Skeletal muscle tissue (tissue), 4 donors: ENCODE results near the gene CHST3. TPM values are rescaled to one million over a fixed set of nuclear protein-coding genes. Genes with fewer than 3 reads are reported as not detected.
"Not testable (repeated sequence)": the region's sequence is repeated elsewhere in the genome, so short reads cannot be mapped to it uniquely, and the experiment has no call there.

Experiments
- H3K27ac ChIP-seq: one replicate; pipeline ENCODE4 v1.7.0; 2013; ENCODE audit warnings: mild to moderate bottlenecking, low read depth, low read length, inconsistent platforms
- H3K27me3 ChIP-seq, 3 donors: one replicate each; pipeline ENCODE4 v1.7.0; 2013; ENCODE audit warnings: low read length in 3 of 3; ENCODE audit not compliant: control insufficient read depth in 3 of 3, insufficient read depth in 3 of 3
- H3K36me3 ChIP-seq, 3 donors: one replicate each; pipeline ENCODE4 v1.7.0; 2013; ENCODE audit warnings: low read length in 3 of 3; ENCODE audit not compliant: control insufficient read depth in 3 of 3, insufficient read depth in 3 of 3
- H3K4me1 ChIP-seq, 3 donors: one replicate each; pipeline ENCODE4 v1.7.0; 2013; ENCODE audit warnings: low read length in 3 of 3, mild to moderate bottlenecking in 3 of 3; ENCODE audit not compliant: control insufficient read depth in 3 of 3, insufficient read depth in 3 of 3
- H3K4me3 ChIP-seq, 3 donors: one replicate each; pipeline ENCODE4 v1.7.0; 2013; ENCODE audit warnings: low read length in 3 of 3
- H3K9ac ChIP-seq, 3 donors: one replicate each; pipeline ENCODE4 v1.7.0; 2013; ENCODE audit warnings: low read length in 3 of 3, mild to moderate bottlenecking in 3 of 3, moderate library complexity in 2 of 3, low read depth in 1 of 3
- H3K9me3 ChIP-seq, 3 donors: one replicate each; pipeline ENCODE4 v1.7.0; 2013; ENCODE audit warnings: low read length in 3 of 3; ENCODE audit not compliant: control insufficient read depth in 3 of 3
- total RNA-seq: library from RNA; depleted of rRNA; stranded (reverse); fragments of >200 nt; gene quantifications from one replicate; pipeline ENCODE4 v1.2.3, GENCODE V29; 2014
- donor health status: Osteomylitis.

The CHST3 gene
- total RNA-seq, 1 donor from 2014 or later, result 15.7 TPM

DNA sequence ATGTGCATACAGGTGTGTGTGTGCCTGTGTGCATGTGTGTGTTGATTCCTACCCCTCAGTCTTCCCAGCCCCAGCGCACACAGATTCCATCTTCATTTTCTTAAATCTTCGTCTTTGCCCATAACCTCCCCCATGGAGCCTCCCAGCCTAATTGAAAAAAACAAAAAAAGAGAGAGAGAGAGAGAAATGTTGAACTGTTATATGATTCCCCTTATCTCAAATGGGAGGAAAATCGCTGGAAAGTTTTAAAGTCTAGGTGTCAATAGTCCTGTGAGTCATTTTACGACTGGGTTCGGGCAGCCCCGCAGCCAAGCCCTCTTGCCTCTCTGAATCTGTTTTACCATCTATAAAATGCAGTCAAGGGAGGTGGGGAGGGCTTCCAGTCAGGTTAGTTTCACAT, 63.3 kb downstream of the CHST3 start:
- Histone ChIP-seq H3K27me3 (no peaks in the 10 kb centered on the region), H3K4me1 (peaks cover 0 to 12% (median 9%) of the 10 kb centered on the region in 3 donors), H3K9ac (no peak overlapping the region), H3K9me3 (no peaks in the 10 kb centered on the region), H3K27ac (no peak overlapping the region), H3K4me3 (no peak overlapping the region), H3K36me3 (no peaks in the 10 kb centered on the region)

DNA sequence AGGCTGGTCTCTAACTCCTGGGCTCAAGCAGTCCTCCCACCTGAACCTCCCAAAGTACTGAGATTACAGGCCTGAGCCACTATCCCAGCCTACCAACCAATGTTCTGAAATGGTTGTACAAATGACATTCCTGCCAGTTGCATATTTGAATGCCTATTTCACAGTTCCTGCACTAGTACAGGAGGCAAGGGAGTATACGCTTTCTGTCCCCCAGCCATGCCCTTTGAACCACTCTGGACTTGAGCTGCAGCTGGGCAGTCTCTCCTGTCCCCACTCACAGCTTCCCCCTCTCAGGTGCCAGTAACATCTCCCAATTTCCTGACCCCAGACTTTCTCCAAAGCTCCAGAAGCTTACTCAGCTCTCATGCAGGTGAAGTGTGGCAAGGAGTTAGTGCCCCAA, 65.2 kb downstream of the CHST3 start:
- Histone ChIP-seq H3K4me1 (peaks cover 6 to 22% (median 12%) of the 10 kb centered on the region in 3 donors), H3K4me3 (no peak overlapping the region), H3K27me3 (no peaks in the 10 kb centered on the region), H3K9ac (no peak overlapping the region), H3K27ac (no peak overlapping the region), H3K9me3 (no peaks in the 10 kb centered on the region), H3K36me3 (no peaks in the 10 kb centered on the region)

DNA sequence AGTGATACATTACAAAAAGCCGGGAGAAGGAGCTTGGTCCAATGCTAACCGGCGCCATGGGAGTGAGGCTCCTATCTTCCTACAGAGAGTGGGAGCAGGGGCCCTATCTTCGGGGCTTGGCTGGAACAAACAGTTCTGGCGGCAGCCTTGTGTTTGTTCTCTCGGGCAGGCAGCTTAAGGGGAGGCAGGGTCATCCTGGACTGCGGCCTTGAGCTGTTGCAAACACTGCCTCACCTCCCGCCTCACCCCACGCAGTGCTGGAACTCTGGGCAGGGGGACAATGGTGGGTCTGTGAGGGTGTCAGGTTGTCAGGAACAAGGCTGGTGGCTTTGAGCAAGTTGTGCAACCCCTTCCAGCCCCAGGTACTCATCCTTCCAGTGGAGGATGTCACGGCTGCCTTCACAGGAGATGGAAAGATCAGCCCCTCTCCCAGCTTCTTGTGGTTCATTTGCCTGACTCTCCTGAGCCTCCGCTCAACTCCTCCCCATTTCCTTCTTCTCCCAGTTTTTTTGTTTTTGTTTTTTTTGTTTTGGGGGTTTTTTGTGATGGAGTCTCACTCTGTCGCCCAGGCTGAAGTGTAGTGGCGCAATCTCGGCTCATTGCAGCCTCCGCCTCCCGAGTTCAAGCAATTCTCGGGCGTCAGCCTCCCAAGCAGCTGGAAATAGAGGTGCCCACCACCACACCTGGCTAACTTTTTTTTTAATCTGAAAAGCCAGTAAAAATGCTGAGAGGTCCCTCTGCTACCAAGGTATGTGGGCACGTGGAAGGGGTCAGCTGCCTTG, 66.8 kb downstream of the CHST3 start:
- H3K9ac ChIP-seq, result peak overlapping the region in 1 of 3 donors; percentile 3
- peaks cover 8 to 27% (median 17%) of the 10 kb centered on the region in 3 donors for H3K4me1 ChIP-seq
- no peaks in the 10 kb centered on the region for H3K27me3 ChIP-seq
- no peaks in the 10 kb centered on the region for H3K9me3 ChIP-seq
- H3K36me3 ChIP-seq, result no peaks in the 10 kb centered on the region
- no peak overlapping the region for H3K4me3 ChIP-seq
- no peak overlapping the region for H3K27ac ChIP-seq

DNA sequence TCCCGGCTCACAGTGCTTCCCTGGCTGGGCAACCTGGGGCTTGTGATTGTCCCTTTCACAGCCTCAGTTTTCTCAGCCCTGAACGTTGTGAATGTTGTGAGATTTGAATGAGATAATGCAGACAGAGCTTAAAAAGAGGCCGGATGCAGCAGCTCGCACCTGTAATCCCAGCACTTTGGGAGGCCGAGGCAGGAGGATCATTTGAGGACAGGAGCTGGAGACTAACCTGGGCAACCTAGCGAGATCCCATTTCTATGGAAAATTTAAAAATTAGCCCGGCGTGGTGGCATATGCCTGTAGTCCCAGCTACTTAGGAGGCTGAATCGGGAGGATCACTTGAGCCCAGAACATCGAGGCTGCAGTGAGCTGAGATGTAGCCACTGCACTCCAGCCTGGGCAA, 67.5 kb downstream of the CHST3 start:
- Histone ChIP-seq H3K9ac (no peak overlapping the region), H3K4me3 (no peak overlapping the region), H3K27me3 (no peaks in the 10 kb centered on the region), H3K4me1 (peaks cover 8 to 24% (median 13%) of the 10 kb centered on the region in 3 donors), H3K27ac (no peak overlapping the region), H3K9me3 (no peaks in the 10 kb centered on the region), H3K36me3 (no peaks in the 10 kb centered on the region)

DNA sequence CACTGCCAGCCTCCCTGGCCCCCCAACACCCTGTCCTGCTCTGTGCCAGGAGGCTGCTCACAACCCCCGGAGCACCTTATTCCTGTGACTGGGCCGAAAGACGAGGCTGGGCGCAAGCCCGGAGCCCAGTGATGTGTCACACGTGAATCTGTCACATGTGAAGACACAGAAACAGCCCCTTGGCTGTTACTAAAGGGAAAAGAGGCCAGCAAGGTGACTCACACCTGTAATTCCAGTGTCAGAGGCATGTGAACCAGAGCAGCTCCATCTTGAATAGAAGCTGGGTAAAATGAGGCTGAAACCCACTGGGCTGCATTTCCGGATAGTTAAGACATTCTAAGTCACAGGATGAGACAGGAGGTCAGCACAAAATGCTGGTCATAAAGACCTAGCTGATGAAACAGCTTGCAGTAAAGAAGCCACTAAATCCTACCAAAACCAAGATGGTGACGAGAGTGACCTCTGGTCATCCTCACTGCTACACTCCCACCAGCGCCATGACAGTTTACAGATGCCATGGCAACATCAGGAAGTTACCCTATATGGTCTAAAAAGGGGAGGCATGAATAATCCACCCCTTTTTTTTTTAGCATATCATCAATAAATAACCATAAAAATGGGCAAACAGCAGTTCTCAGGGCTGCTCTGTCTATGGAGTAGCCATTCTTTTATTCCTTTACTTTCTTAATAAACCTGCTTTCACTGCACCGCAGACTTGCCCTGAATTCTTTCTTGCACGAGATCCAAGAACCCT, 68.4 kb downstream of the CHST3 start:
- not testable (repeated sequence) for H3K9ac ChIP-seq, H3K27ac ChIP-seq, H3K4me3 ChIP-seq, H3K9me3 ChIP-seq, H3K27me3 ChIP-seq, H3K36me3 ChIP-seq
- peaks cover 8 to 24% (median 13%) of the 10 kb centered on the region in 3 donors for H3K4me1 ChIP-seq

DNA sequence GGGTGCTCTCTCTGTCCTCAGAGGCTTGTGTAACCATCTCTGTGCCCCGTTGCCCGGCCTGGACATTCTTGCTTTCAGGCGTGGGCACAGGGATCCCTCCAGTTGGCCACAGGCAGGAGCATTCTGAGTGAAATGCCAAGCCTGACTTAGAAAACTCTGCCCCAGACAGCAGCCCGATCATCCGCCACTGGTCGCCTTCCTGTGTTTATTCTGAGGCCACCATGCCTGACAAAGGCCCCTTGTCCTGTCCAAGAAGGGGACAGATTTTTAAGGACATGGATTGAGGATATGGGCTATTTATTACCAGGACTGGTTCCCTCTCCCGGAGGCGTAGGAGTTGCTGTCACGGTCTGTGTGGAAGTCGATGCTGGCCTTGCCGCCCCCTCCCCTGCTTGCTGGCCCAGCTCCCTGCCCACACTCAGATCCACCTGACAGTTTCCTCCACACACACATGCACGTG, 69.9 kb downstream of the CHST3 start:
- Histone ChIP-seq H3K9me3 (no peaks in the 10 kb centered on the region), H3K27me3 (no peaks in the 10 kb centered on the region), H3K36me3 (no peaks in the 10 kb centered on the region), H3K4me1 (peaks cover 8 to 24% (median 13%) of the 10 kb centered on the region in 3 donors), H3K9ac (peak overlapping the region in 2 of 3 donors; percentile 64 to 70), H3K4me3 (no peak overlapping the region), H3K27ac (no peak overlapping the region)

DNA sequence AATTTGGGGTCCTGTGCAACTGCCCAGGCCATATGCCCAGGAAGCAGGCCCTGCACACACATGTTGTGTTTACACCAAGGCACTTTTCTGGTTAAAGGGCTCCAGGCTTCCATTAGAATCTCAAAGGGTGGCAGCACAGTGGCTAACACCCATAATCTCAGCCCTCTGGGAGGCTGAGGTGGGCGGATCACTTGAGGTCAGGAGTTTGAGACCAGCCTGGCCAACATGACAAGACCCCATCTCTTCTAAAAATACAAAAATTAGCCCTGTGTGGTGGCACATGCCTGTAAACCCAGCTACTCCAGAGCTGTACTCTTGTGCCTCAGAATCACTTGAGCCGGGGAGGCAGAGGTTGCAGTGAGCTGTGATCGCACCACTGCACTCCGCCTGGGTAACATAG, 70.6 kb downstream of the CHST3 start:
- Histone ChIP-seq H3K9me3 (no peaks in the 10 kb centered on the region), H3K27ac (no peak overlapping the region), H3K36me3 (no peaks in the 10 kb centered on the region), H3K27me3 (no peaks in the 10 kb centered on the region), H3K4me1 (peaks cover 8 to 21% (median 13%) of the 10 kb centered on the region in 3 donors), H3K4me3 (no peak overlapping the region), H3K9ac (peak overlapping the region in 2 of 3 donors; percentile 20 to 64)

DNA sequence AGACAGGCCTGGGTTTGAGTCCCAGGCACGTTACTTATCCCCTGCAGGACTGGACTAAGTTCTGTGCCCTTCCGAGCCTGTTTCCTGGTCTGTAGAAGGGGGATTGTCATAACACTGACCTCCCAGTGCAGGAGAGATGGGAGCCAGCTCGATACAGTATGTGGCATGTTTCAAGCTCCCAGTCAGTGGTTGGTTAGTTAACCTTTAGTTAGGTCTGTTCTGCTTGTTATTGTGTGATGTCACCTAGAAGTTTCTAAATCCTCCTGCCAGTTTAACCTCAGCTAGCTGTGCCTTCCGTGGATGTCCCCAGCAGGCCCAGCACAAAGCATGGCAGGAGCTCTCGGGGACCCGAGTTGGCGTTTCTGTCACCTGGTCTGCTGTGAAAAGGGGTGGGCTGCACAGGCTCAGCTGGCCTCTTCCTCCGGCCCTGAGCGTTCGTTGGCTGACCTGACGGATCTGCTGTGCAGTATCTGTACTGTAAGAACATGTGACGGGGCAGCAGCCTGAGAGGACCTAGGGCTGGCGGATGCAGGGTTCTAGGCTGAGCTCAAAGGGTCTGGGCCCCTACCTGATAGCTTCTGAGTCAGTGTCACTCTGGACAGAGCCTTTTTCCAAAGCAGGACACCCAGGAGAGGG, 71.2 kb downstream of the CHST3 start:
- Histone ChIP-seq H3K36me3 (no peaks in the 10 kb centered on the region), H3K27ac (no peak overlapping the region), H3K4me3 (no peak overlapping the region), H3K9ac (peak overlapping the region in 2 of 3 donors; percentile 20 to 40), H3K9me3 (no peaks in the 10 kb centered on the region), H3K27me3 (no peaks in the 10 kb centered on the region), H3K4me1 (peaks cover 8 to 19% (median 13%) of the 10 kb centered on the region in 3 donors)

DNA sequence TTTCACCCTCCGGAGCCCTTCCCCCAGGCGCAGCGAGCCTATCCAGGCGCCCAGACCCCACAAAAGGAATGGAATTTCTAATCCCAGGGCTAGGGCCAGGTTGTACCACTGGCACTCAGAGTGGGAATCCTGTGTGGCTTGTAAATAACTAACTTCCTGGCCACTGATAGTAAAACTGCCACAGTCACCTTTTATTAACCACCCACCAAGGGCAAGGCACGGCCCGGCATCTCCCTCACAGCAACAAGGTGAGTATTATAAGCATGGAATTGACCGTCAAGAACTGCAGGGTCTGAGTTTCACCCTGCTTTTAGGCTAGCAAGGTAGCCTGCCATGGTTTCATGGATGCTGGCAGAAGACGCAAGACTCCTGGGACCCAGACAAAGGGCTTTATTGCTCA, 73.1 kb downstream of the CHST3 start:
- no peak overlapping the region for H3K4me3 ChIP-seq
- no peaks in the 10 kb centered on the region for H3K36me3 ChIP-seq
- peaks cover 8 to 15% (median 8%) of the 10 kb centered on the region in 3 donors for H3K4me1 ChIP-seq
- H3K9me3 ChIP-seq, result no peaks in the 10 kb centered on the region
- no peak overlapping the region for H3K9ac ChIP-seq
- no peak overlapping the region for H3K27ac ChIP-seq
- no peaks in the 10 kb centered on the region for H3K27me3 ChIP-seq
